SK-MEL-5 (cell line): ENCODE data around the gene FZR1. TPM values are rescaled to one million over a fixed set of nuclear protein-coding genes. Genes with fewer than 3 reads are reported as not detected.
A peak's percentile ranks its signal among the peaks of the same experiment; 100 is the strongest.

Experiments
- DNase-seq: peaks from one replicate; pipeline ENCODE4 v3.0.0-alpha.2; 2016; ENCODE audit warnings: low read depth, low spot score
- in situ Hi-C: cut with HindIII; loops from 2 replicates; pipeline ENCODE4 v1.10.0; 2016; ENCODE audit warnings: low sequenced_read_pairs, high pct_unique_total_duplicates, low pct_unique_long_range_greater_than_20kb
- total RNA-seq: library from RNA; depleted of rRNA; stranded (reverse); fragments of >200 nt; shearing (Covaris generic); gene quantifications from 2 replicates; pipeline ENCODE4 v1.2.3, GENCODE V29; 2014

Gene FZR1
- total RNA-seq, 1 experiment from 2014 or later: 22.6 TPM

DNA sequence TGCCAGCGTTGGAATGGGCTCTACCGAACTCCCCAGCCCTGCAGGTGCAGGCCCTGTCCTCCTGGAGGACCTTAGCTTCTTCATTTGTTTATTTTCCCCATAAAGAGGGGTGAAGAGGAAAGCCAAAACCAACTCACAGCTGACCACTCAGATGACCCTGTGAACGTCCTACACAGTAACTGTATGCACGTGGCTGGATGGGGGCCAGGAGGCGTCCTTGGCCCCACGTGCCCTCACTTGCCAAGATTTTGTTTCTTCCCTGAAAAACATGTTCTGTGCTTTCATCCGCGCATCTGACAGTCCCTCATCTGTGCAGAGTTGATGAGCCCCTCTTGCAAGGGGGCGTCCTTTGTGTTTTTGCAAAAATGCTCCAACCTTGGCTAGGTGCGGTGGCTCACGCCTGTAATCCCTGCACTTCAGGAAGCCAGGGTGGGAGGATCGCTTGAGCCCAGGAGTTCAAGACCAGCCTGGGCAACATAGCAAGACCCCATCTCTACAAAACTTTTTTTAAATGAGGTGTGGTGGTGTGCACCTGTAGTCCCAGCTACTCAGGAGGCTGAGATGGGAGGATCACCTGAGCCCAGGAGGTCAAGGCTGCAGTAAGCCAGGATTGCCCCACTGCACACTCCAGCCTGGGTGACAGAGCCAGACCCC lies 27.6 kb downstream of the FZR1 start:
- no peak for DNase-seq
- in situ Hi-C loops: no loop called here

DNA sequence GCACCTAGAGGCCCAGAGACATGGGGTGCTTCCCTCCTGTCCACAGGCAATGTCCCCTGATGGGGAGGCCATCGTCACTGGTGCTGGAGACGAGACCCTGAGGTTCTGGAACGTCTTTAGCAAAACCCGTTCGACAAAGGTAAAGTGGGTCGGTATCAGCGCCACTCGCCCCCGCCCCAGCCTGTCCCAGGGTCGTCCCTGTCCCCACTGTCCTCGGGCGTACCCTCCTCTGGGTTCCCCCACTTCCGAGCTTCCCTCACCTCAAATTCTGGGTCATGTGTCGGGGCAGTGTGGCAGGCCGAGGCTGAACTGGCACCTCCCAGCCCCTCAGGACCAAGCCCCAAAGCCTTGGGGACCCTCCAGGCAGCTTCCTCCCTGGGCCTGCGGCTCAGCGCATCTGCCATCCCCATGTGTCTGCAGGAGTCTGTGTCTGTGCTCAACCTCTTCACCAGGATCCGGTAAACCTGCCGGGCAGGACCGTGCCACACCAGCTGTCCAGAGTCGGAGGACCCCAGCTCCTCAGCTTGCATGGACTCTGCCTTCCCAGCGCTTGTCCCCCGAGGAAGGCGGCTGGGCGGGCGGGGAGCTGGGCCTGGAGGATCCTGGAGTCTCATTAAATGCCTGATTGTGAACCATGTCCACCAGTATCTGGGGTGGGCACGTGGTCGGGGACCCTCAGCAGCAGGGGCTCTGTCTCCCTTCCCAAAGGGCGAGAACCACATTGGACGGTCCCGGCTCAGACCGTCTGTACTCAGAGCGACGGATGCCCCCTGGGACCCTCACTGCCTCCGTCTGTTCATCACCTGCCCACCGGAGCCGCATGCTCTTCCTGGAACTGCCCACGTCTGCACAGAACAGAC lies 28.5 kb downstream of the FZR1 start:
- DNase-seq: no peak
- in situ Hi-C loops: no loop called here

- in situ Hi-C loops: no loop called here
- DNase-seq: no peak
Measured at GRCh38 chr19:3535235-3535535, 29.1 kb downstream of the FZR1 start.

DNA sequence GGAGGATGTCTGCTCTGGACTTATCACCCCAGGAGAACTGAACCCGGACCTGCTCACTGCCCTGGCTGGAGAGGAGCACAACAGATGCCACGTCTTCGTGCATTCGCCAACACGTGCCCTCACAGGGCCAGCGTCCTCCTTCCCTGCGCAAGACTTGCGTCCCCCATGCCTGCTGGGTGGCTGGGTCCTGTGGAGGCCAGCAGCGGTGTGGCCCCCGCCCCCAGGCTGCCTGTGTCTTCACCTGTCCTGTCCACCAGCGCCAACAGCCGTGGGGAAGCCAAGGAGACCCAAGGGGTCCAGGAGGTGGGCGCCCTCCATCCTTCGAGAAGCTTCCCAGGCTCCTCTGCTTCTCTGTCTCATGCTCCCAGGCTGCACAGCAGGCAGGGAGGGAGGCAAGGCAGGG lies 29.5 kb downstream of the FZR1 start:
- in situ Hi-C loops: no loop called here
- DNase-seq: peak; percentile 40

DNA sequence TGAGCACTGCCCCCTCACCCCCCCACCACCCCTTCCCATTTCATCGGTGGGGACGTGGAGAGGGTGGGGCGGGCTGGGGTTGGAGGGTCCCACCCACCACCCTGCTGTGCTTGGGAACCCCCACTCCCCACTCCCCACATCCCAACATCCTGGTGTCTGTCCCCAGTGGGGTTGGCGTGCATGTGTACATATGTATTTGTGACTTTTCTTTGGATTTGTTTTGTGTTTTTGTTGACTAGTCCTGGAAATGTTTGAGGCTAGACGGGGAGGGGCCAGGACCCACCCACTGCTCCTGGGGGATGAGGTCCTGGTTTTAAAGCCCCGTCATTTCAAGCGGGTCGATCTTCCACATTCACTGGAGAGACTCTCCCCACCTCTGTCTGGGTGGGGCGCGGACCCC lies 29.9 kb downstream of the FZR1 start:
- peak; percentile 50 for DNase-seq
- in situ Hi-C loops: no loop called here

DNA sequence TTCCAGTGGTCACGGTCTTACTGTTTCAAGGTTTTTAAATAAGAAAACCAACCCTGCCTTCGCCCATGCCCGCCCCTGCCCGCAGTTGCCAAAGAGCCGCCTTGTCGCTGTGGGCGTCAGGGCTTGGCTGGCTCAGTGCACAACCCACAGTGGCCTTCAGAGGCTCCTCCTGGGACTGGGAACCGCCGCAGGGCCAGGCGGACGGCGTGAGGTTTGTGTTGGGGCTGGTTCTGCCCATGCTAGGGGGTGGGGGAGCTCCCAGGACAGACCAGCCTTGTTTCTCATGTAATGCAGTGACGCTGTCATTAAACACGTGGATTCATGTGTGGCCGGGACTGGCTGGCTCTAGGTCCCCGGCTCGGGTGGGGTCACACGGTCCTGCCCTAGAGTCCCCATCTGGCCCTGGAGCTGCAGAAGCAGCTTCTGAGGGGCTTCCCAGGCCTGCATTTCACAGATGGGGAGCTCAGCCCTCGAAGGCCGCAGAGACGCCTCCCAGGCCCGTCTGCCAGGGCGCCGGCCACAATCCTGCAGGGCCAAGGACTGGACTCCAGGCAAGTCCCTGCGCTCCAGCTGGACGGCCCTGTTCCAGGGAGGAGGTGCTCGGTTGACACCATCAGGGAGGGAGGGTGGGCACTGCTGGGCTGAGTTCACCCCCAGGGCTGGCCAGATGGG lies 30.5 kb downstream of the FZR1 start:
- peak; percentile 96 for DNase-seq

GRCh38 chr19:3537101-3537437 lies 31.0 kb downstream of the FZR1 start:
- DNase-seq: no peak
- in situ Hi-C loops: no loop called here

More for the DNA sequence above, 30.5 kb downstream of the FZR1 start:
- in situ Hi-C loops: no loop called here

GRCh38 chr19:3537438-3538240 lies 31.5 kb downstream of the FZR1 start:
- peak; percentile 74 for DNase-seq
- in situ Hi-C loops: no loop called here

DNA sequence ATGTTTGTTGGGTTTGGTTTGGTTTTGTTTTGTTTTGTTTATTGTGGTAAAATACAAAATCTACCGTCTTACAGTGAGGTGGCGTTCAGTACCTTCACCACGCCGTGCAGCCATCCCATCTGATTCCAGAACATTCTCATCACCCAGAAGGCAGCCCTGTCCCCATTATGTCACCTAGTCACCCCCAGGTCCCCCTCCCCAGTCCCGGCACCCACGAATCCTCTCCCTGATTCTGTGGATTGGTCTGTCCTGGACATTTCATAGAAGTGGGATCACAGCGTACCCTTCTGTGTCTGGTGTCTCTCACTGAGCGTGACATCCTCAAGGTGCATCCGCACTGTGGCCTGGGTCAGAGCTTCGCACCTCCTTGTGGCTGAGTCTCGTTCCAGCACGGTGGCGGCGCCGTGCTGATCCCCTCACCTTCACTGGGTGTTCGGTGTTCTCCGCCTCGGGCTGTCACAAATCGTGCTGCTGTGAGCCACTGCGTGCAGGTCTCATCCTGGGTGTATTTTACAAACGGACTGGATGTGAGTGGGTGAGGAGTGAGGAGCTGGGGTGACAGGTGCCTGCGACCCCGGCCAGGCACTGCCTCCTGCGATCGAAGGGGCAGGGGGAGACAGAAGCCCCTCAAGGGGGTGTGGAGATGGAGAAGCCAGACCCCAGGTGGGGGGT lies 32.3 kb downstream of the FZR1 start:
- in situ Hi-C loops: no loop called here
- peak; percentile 59 for DNase-seq

DNA sequence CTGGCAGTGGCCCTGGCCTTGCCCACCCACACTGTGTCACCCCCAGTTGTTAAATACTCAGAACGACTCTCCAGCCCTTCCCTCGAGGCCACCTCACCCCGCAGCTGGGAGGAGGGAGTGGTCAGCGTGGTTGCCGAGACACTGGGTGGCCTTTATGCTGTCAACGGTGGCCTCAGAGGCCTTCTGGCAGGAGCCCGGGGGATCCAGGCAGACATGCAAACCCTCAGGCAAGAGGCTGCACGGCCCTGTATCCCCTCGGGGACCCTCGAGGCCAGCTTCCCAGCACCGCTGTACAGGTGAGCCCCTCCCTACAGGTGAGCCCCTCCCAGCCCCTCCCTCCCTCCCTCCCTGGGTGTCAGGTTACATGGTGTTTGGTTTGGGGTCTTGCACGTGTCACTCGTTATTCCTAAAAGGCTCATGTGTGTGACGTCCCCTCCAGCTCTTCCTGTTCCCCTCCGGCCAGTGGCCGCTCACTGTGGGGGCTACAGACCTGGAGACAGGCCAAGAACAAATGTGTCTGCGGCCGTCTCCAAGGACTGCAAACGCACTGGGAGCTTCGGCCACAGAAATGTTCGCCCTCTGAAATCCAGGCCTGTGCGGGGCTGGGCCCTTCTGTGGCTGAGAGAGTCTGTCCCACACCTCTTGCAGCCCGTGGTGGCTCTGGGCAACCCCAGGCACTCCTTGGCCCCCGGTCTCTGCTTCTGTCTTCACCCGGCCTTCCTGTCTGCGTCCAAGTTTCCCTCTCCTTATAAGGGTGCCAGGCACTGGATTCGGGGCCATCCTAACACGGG lies 33.0 kb downstream of the FZR1 start, which contains the start of gene TEKTIP1:
Gene TEKTIP1 (plus strand): TSS at position 210 of the 791 bp plus-strand sequence. CDS start 4 bp downstream, at position 214.
- DNase-seq: peak; percentile 81
- in situ Hi-C loops: no loop called here

- no peak for DNase-seq
- in situ Hi-C loops: no loop called here
Measured at GRCh38 chr19:3539756-3540118, 33.6 kb downstream of the FZR1 start.

DNA sequence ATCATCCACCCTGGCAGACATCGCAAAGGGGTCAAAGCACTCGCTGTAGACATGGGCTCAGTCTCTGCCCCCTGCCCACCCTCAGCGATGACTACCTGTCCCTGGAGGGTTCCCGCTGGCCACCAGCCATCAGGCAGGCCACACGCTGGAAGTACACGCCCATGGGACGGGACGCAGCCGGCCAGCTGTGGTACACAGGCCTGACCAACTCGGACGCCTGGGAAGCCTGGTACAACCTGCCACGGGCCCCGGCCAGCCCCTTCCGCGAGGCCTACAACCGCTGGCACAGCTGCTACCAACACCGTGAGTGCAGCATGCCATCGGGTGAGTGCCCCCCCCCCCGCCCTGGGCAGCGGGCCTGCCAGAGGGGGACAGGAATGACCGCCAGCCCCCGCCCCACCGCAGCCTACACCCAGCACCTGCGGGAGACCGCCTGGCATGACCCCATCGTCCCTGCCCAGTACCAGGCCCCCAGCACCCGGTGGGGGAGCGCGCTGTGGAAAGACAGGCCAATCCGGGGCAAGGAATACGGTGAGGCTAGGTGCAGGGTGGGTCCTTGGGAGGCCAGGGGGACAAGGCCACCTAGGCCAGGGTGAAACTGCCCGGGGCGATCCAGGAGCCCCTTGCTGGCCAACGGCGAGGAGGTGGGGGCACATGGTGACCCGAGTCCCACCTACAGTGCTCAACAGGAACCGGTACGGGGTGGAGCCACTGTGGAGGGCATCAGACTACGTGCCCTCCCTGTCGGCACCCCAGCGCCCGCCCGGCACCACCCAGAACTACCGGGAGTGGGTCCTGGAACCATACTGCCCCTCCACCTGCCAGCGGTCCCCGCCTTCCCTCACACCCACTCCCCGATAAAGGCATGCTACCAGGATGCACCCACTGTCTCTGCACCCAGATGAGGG lies 37.3 kb downstream of the FZR1 start:
- DNase-seq: peak; percentile 21
- in situ Hi-C loops: no loop called here

GRCh38 chr19:3544058-3544376 lies 37.9 kb downstream of the FZR1 start:
- in situ Hi-C loops: no loop called here
- DNase-seq: no peak

GRCh38 chr19:3544742-3545668 lies 38.9 kb downstream of the FZR1 start:
- in situ Hi-C loops: no loop called here
- peak; percentile 66 for DNase-seq

GRCh38 chr19:3545669-3546034 lies 39.5 kb downstream of the FZR1 start:
- in situ Hi-C loops: no loop called here

More at GRCh38 chr19:3545669-3546034, 39.5 kb downstream of the FZR1 start:
- DNase-seq: no peak
